Inferior parietal cortex (tissue), 1 donor: Measurements from ENCODE around the gene AMN.
"Not testable (repeated sequence)": the region's sequence is repeated elsewhere in the genome, so short reads cannot be mapped to it uniquely, and the experiment has no call there.

ENCODE experiments used
- DNase-seq: peaks from one replicate; pipeline ENCODE4 v3.0.0-alpha.2; 2016; ENCODE audit errors: extremely low spot score

Gene AMN

DNA sequence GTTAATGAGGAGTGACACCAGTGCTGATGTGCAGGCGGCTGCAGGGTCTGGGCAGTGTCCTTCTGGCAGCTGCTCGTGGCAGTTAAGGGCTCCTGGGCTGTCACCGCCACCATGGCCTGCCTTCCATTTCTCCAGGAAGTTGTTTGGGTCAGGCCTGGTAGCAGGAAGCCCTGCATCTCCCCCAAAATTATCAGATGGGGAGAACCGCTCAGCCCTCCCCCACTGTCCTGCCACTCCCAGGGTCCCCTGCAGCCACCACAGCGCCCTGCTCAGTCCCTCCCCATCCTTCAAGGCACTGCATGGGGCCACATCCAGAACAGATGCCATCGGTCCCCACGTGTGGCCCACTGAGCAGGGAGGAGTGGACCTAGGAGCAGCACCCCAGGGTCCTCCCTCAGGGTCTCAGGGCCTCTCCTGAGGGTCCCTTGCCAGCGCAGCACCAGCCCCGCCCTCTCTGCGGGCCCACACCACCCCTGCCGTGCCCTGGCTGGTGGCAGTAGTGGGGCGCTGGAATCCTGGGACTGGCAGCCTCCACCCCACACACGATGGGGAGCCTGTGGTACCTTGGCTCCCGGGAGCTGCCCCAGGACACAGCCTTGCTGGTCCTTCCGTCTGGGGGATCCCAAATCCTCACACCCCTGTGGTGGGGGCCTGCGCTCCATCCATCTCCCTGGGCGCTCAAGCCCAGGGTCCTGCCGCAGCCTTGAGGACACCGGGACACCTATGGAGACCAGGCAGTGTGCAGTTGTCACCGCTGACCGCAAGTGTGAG, 10.3 kb upstream of the AMN start:
- DNase-seq: no peak

- DNase-seq: no peak
These were observed 8.9 kb upstream of the AMN start for GRCh38 chr14:102913341-102914211.

DNA sequence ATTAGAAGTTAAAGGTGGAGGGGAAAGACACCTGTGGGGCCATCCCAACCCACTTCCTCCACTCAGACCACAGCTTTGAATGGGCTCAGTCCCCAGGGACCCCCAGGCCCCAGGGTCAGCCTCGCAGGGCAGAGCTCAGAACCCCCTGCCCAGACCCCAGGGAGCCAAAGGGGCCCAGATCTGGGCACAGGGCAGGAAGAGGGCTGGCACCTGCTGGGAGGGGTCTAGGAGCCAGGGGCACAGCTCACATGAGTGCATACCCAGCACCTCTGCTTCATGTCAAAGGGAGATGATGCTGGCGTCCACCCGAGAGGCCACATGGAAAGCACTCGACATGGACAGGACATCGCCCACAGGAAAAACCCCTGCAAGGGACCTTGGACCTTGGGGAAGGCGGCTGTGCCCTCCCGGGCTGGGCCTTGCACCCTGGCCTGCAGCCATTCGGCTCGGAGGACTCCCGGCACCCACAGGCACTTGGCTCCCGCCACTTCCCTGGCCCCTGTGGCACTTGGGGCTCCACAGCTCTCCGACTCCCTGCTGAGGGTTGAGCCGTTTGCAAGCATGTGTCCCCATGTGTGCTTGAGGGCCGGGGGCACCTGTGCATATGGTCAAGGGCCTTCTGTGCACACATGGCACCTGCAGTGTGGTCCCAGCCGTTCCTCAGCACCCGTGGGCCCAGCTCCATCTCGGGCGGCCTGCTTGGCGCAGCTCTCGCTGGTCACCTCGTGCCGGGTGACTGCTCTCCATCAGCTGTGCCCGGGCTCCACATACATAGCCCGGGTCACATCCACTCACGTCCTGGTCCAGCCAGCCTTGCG, 7.8 kb upstream of the AMN start:
- no peak for DNase-seq

DNA sequence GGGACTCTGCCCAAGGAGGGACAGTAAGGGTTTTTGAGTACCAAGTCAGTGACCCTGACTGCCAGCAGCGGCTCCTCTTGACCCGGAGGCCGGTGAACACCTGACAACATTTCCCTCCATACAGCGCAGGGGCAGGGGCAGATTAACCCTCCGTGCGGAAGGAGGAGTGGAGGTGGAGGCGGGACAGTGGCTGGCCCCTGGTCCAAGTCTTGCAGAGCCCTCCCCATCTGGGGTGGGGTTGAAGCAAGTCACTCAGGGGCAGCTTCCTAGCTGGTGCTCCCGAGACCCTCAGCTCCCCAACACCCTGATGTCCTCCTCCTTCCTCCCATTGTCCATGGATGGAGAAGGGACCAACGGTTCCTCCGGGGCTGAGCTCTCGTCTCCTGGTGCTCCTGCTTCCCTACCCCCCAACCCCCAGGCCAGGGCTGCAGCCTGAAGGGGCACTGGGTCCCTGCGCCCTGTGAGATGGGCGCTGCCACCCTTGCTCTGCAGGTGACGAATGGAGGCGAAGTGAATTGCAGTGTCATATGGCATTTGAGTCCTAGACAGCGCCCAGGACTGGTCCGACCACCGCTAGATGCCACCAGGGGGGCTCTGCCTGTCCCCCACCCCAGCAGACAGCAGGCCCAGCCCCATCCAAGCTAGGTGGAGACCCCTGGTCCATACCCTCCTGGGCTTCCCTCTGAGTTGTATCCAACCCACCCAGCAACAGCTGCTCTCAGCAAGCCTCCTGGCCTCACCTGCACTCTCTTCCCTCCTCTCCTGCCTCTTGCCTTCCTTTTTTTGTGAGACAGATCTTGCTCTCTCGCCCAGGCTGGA, 7.0 kb upstream of the AMN start:
- no peak for DNase-seq

- no peak for DNase-seq
These were observed 6.0 kb upstream of the AMN start for GRCh38 chr14:102916347-102917055.

DNA sequence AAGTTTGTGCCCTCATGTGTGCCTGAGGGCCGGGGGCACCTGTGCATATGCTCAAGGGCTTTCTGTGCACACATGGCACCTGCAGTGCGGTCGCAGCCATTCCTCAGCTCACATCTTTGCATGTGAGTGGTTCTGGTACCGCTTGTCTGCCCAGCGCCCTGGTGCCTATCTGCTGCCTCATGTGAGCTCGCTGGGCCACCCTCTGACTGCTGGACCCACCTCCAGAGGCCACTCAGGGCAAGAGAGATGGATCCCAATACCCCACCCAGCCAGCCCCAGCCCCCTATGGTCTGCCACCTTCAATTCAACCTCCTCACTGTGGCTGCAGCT, 5.4 kb upstream of the AMN start:
- DNase-seq: no peak

GRCh38 chr14:102917469-102918211, 4.8 kb upstream of the AMN start:
- peak; percentile 47 for DNase-seq

DNA sequence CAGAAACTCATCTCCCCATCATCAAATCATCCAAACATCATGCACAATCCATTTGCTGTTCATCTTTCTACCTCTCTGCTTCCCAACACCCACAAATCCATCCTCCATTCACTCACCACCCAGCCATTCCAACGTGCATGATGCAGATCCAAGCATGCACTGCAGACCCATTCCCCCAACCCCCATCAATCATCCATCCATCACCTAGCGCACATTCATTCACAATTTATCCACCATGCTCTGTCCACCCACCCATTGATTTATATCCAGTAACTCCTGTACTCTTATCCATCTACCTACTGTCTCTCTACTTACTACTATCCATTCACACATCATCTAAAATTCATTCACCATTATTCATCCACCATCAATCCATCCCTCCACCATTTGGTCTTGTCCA, 4.0 kb upstream of the AMN start:
- no peak for DNase-seq

DNA sequence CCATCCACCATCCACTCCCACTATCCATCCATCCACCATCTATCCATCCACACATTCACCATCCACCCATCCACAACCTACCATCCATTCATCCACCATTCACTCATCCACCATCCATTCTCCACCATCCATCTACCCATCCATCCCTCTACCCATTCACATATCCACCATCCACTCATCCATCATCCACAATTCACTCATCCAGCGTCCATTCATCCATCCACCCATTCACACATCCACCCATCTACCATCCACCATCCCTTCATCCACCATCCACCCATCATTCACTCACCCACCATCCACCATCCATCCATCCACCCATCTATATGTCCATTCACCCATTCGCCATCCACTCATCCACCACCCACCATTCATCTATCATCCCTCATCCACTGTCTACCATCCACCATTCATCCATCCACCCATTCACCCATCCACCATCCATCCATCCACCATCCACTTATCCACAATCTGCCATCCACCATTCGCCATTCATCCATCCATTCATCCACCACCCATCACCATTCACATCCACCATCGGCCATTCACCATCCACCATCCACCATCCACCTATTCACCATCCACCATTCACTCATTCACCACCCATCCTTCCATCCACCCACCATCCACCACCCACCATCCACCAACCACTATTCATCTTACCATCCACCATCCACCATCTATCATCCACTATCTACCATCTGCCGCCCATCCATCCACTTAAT, 2.0 kb upstream of the AMN start:
- DNase-seq: no peak

DNA sequence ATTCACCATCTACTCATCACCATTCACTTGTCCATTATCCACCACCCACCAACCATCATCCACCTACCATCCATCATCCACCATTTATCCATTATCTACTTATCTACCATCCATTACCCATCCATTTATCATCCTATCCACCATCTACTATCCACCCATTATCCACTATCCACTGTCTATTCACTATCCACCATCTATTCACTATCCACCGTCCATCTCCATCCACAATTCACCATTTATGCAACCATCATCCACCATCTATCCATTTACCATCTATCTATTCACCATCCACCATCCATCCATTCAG, 1.5 kb upstream of the AMN start:
- no peak for DNase-seq

DNA sequence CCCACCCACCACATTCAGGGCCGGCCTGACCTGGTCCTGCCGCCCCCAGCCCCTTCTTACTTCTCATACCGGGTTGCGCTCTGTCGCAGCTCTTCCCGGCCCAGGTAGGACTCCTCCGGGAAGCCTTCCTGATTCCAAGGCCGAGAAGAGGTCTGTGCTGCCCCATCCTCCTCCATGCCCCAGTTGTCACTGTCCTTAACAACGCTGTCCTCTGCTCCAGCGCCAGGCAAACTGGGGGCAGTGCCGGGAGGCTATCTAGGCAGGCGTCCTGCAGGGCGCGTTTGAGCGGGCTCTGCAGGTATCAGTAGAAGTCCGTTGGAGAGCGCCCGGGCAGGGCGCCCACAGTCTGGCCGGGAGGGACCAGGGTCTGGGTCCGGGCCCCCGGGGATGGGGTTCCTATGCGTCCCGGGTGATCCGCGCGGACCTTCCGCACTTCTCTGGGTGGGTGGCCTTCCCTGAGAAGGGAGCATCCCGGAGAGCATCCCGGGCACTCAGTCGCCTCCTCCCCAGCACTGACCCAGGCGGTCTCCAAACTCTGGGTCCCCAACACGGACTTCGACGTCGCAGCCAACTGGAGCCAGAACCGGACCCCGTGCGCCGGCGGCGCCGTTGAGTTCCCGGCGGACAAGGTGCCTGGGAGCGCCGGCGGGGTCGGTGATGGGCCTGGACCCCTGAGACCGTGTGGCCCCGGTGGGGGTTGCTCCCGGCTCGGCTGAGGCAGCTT, 900 bp downstream of the AMN start:
- DNase-seq: no peak

- DNase-seq: no peak
These were observed 1.5 kb downstream of the AMN start for GRCh38 chr14:102923925-102924486.

GRCh38 chr14:102924632-102925588, 2.4 kb downstream of the AMN start:
- DNase-seq: no peak

- DNase-seq: no peak
These were observed 3.2 kb downstream of the AMN start for GRCh38 chr14:102925646-102926045.

DNA sequence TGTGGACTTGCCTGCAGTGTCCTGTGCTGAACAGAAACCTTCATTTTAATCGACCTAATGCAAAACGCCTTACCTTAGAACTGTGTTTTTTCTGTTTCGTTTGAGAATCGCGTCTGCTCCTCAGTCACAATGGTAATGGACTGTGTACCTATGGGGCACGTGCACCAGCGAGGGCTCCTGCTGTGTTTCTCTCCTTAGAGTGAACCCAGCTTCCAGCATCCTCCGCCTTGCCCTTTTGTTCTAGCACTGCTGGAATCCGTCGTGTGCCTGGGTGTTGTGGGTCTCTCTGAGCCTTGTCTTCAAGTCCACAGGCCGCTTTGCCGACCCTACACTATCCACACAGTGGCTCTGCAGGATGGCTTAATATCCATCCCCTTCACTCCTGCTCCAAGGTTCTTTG, 3.6 kb downstream of the AMN start:
- no peak for DNase-seq

- not testable (repeated sequence) for DNase-seq
These were observed 4.4 kb downstream of the AMN start for GRCh38 chr14:102926840-102927239.

GRCh38 chr14:102927346-102927877, 4.9 kb downstream of the AMN start:
- no peak for DNase-seq
